OCI-LY7 (cell line): ENCODE measurements around the gene SDK2. TPM values are rescaled to one million over a fixed set of nuclear protein-coding genes. Genes with fewer than 3 reads are reported as not detected.

Source experiments
- BruUV-seq: library from RNA; stranded (reverse); fragments of 400-500 nt; replicated peaks from 2 replicates; lab custom pipeline; 2021; lab: Mats Ljungman, UMichigan
- CTCF ChIA-PET: fragments of 300-600 bp; sonication (Branson Sonifier 250); formaldehyde crosslinking; loops from one replicate; lab custom pipeline; 2022; ENCODE audit warnings: antibody characterized with exemption; ENCODE audit not compliant: unreplicated experiment; lab: Charles Lee
- POLR2A ChIA-PET: fragments of 300-600 bp; sonication (Branson Sonifier 250); formaldehyde crosslinking; loops from one replicate; lab custom pipeline; 2022; ENCODE audit warnings: antibody characterized with exemption; lab: Charles Lee
- DNase-seq: peaks from one replicate; pipeline ENCODE4 v3.0.0-alpha.2; 2015; ENCODE audit warnings: low spot score
- H2AFZ ChIP-seq: fragments of 200-600 bp; sonication (generic), shearing (Covaris generic); 2 replicates; pipeline ENCODE4 v1.6.1; 2014; ENCODE audit warnings: mild to moderate bottlenecking, antibody characterized with exemption, low read length, moderate library complexity
- H3K27ac ChIP-seq: fragments of 200-600 bp; sonication (generic); 2 replicates; pipeline ENCODE4 v1.5.1; 2014; ENCODE audit warnings: mixed run types, low read depth, mild to moderate bottlenecking, moderate library complexity, low read length, inconsistent platforms; ENCODE audit not compliant: poor library complexity, severe bottlenecking
- H3K36me3 ChIP-seq: fragments of 200-600 bp; sonication (generic); 2 replicates; pipeline ENCODE4 v1.6.1; 2014; ENCODE audit warnings: mild to moderate bottlenecking, antibody characterized with exemption, low read length, moderate library complexity, mixed read lengths; ENCODE audit not compliant: insufficient read depth
- H3K4me1 ChIP-seq: fragments of 200-600 bp; sonication (generic); 2 replicates; pipeline ENCODE4 v1.5.1; 2014; ENCODE audit warnings: mild to moderate bottlenecking, low read length; ENCODE audit not compliant: insufficient read depth, poor library complexity, severe bottlenecking
- H3K4me2 ChIP-seq: fragments of 200-600 bp; sonication (generic); 2 replicates; pipeline ENCODE4 v1.6.1; 2014; ENCODE audit warnings: mild to moderate bottlenecking, low read length
- H3K4me3 ChIP-seq: fragments of 200-600 bp; sonication (generic); 2 replicates; pipeline ENCODE4 v1.5.1; 2014; ENCODE audit warnings: mild to moderate bottlenecking, low read depth, low read length; ENCODE audit not compliant: poor library complexity, severe bottlenecking
- H3K79me2 ChIP-seq: fragments of 200-600 bp; sonication (generic); 2 replicates; pipeline ENCODE4 v1.6.1; 2016; ENCODE audit warnings: low read depth, mild to moderate bottlenecking, low read length, moderate library complexity, mixed read lengths; ENCODE audit not compliant: insufficient read depth
- H3K9me2 ChIP-seq: fragments of 200-600 bp; sonication (generic); 2 replicates; pipeline ENCODE4 v1.6.1; 2016; ENCODE audit warnings: mild to moderate bottlenecking, low read length, mixed read lengths; ENCODE audit not compliant: insufficient read depth
- H3K9me3 ChIP-seq: fragments of 200-600 bp; sonication (generic); 2 replicates; pipeline ENCODE4 v1.6.1; 2014; ENCODE audit warnings: mild to moderate bottlenecking, mixed run types, low read length, mixed read lengths
- H4K20me1 ChIP-seq: fragments of 200-600 bp; sonication (generic); 2 replicates; pipeline ENCODE4 v1.6.1; 2014; ENCODE audit warnings: mild to moderate bottlenecking, antibody characterized with exemption, low read length, moderate library complexity, mixed read lengths; ENCODE audit not compliant: insufficient read depth
- CTCF ChIP-seq: fragments of 200-600 bp; sonication (generic); conservative IDR thresholded peaks from 2 replicates; pipeline ENCODE4 v1.5.1; 2014; ENCODE audit warnings: mild to moderate bottlenecking, antibody characterized with exemption, low read length, moderate library complexity, mixed read lengths
- EZH2phosphoT487 ChIP-seq: fragments of 200-600 bp; sonication (generic); IDR thresholded peaks from 2 replicates; pipeline ENCODE4 v1.6.1; 2018; ENCODE audit warnings: low read depth, borderline replicate concordance, mild to moderate bottlenecking, mixed run types, antibody characterized with exemption, low read length, moderate library complexity, mixed read lengths
- intact Hi-C: fragments of 100-400 bp; cut with micrococcal nuclease; formaldehyde crosslinking; loops from one replicate; pipeline ENCODE4 v1.10.0; 2022; ENCODE audit not compliant: unreplicated experiment
- total RNA-seq, 2 experiments: library from RNA; depleted of rRNA in 1 of 2; stranded (reverse); fragments of >200 nt in 1 of 2; shearing (Covaris generic) in 1 of 2; gene quantifications; 2 replicates each; pipeline ENCODE4 v1.2.3, GENCODE V29; 2014 to 2022

SDK2 gene
- total RNA-seq, 2 experiments from 2014 or later, result 0.32 to 1.8 TPM

GRCh38 chr17:73508057-73508930 is 136.0 kb downstream of the SDK2 start:
- ChIA-PET CTCF (no interaction called here), POLR2A (no interaction called here)
- intact Hi-C loops, result no loop called here
- Histone ChIP-seq H2AFZ (no peak overlapping the region), H4K20me1 (no peaks in the 10 kb centered on the region), H3K27ac (no peak overlapping the region), H3K4me2 (no peak overlapping the region), H3K4me3 (no peak overlapping the region), H3K36me3 (no peaks in the 10 kb centered on the region), H3K9me2 (no peaks in the 10 kb centered on the region), H3K79me2 (no peaks in the 10 kb centered on the region), H3K9me3 (no peaks in the 10 kb centered on the region), H3K4me1 (no peaks in the 10 kb centered on the region)
- no peak for DNase-seq
- TF ChIP-seq EZH2phosphoT487 (no peak), CTCF (no peak)
- BruUV-seq, result no TSS peak

DNA sequence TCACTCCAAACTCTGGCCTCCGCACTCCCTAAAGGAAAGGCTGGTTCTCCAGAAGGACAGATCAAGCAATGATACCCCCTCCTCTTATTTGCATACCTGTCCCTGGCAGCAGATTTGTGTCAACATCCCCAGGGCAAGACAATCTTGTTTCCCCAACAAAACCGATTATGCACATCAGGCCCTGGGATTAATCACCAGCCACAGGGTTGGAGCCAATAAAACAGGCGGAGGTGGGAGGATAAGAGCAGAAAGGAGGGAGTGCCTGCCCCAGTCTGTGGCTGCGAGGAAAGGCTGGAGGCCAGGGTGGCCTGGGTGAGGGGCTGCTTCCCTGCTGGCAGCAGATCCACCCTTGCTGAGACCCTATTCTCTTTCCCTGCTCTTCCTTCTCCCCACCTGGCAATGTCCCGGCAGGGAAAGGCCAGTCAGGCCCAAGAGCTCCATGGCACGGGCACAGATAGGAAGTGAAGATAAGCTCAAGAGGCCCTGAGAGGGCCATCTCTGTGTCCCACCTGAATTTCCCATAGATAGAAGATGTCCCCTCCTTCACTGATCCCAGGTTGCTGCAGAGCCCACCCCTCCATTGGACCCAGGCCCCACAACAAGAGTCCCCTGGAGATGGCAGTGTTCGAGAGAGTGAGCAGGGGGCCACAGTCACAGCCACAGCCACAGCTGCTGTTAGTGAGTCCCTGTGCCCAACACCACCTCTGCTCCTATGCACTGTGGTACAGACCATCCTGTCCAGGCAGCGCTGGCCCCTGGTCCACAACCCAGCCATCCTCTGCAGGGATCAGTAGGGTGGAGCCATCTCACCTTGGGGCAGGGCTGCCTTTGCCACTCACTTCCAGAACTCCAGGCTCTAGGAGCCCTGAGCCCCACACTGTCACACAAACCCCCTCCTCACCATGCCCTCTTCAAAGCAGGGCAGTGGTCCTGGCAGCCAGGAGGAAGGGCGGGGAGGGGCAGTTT is 137.5 kb downstream of the SDK2 start:
- ChIA-PET CTCF (no interaction called here), POLR2A (no interaction called here)
- no peak for TF ChIP-seq CTCF
- TF ChIP-seq EZH2phosphoT487, result no peak
- Histone ChIP-seq H4K20me1 (no peaks in the 10 kb centered on the region), H3K27ac (no peak overlapping the region), H3K79me2 (no peaks in the 10 kb centered on the region), H3K4me2 (no peak overlapping the region), H2AFZ (no peak overlapping the region), H3K9me3 (no peaks in the 10 kb centered on the region), H3K4me1 (no peaks in the 10 kb centered on the region), H3K9me2 (no peaks in the 10 kb centered on the region), H3K4me3 (no peak overlapping the region), H3K36me3 (no peaks in the 10 kb centered on the region)
- DNase-seq, result no peak
- intact Hi-C loops, result no loop called here
- BruUV-seq, result no TSS peak
